Midbrain (tissue), 1 donor: ENCODE measurements around the gene TMEM132D.
"Not testable (repeated sequence)": the region's sequence is repeated elsewhere in the genome, so short reads cannot be mapped to it uniquely, and the experiment has no call there.

Experiments
- DNase-seq: peaks from one replicate; lab custom pipeline; 2025; lab: John Stamatoyannopoulos, UW

TMEM132D gene

GRCh38 chr12:129064209-129064855 lies 839.5 kb downstream of the TMEM132D start:
- no peak for DNase-seq

- no peak for DNase-seq
These were observed 840.2 kb downstream of the TMEM132D start for GRCh38 chr12:129063600-129063999.

- no peak for DNase-seq
These were observed 850.6 kb downstream of the TMEM132D start for GRCh38 chr12:129053232-129053631.

- no peak for DNase-seq
These were observed 851.5 kb downstream of the TMEM132D start for GRCh38 chr12:129052373-129052772.

GRCh38 chr12:129049917-129050316 lies 853.9 kb downstream of the TMEM132D start:
- DNase-seq: no peak

GRCh38 chr12:129043334-129043733 lies 860.5 kb downstream of the TMEM132D start:
- not testable (repeated sequence) for DNase-seq

- no peak for DNase-seq
These were observed 867.7 kb downstream of the TMEM132D start for GRCh38 chr12:129036135-129036534.

GRCh38 chr12:129034558-129035289 lies 869.1 kb downstream of the TMEM132D start:
- no peak for DNase-seq

GRCh38 chr12:129028844-129029243 lies 875.0 kb downstream of the TMEM132D start:
- no peak for DNase-seq

GRCh38 chr12:129025055-129025454 lies 878.8 kb downstream of the TMEM132D start:
- no peak for DNase-seq
